Measurements from ENCODE around the gene STX3. TPM values are rescaled to one million over a fixed set of nuclear protein-coding genes. Genes with fewer than 3 reads are reported as not detected.
"Not testable (repeated sequence)": the region's sequence is repeated elsewhere in the genome, so short reads cannot be mapped to it uniquely, and the experiment has no call there.

STX3 gene
- total RNA-seq, 1 donor from 2014 or later = 10.0 TPM

GRCh38 chr11:59779487-59779886 lies 24.3 kb downstream of the STX3 start:
- intact Hi-C loops (cut with DNase I) = no loop called here
- no peak for DNase-seq (ENCODE audit: low spot score)

GRCh38 chr11:59782080-59782479 lies 26.9 kb downstream of the STX3 start:
- intact Hi-C loops (cut with DNase I) = no loop called here
- DNase-seq (ENCODE audit: low spot score) = no peak

GRCh38 chr11:59783632-59784090 lies 28.5 kb downstream of the STX3 start:
- intact Hi-C loops (cut with DNase I) = no loop called here
- no peak for DNase-seq (ENCODE audit: low spot score)

GRCh38 chr11:59784441-59784840 lies 29.3 kb downstream of the STX3 start:
- intact Hi-C loops (cut with DNase I); DNase-seq (ENCODE audit: low spot score): not testable (repeated sequence)

GRCh38 chr11:59785818-59786217 lies 30.6 kb downstream of the STX3 start:
- intact Hi-C loops (cut with DNase I) = no loop called here
- DNase-seq (ENCODE audit: low spot score) = no peak

GRCh38 chr11:59787255-59787588 lies 32.0 kb downstream of the STX3 start:
- DNase-seq (ENCODE audit: low spot score) = no peak

GRCh38 chr11:59787816-59788215 lies 32.6 kb downstream of the STX3 start:
- intact Hi-C loops (cut with DNase I) = no loop called here
- no peak for DNase-seq (ENCODE audit: low spot score)

More at GRCh38 chr11:59787255-59787588, 32.0 kb downstream of the STX3 start:
- intact Hi-C loops (cut with DNase I) = no loop called here

- intact Hi-C loops (cut with DNase I) = no loop called here
- DNase-seq (ENCODE audit: low spot score) = no peak
These were observed 36.5 kb downstream of the STX3 start for GRCh38 chr11:59791639-59792038.

GRCh38 chr11:59792507-59792906 lies 37.3 kb downstream of the STX3 start:
- no peak for DNase-seq (ENCODE audit: low spot score)
- intact Hi-C loops (cut with DNase I) = no loop called here

- intact Hi-C loops (cut with DNase I) = no loop called here
- no peak for DNase-seq (ENCODE audit: low spot score)
These were observed 39.2 kb downstream of the STX3 start for GRCh38 chr11:59794417-59794816.

GRCh38 chr11:59800390-59801025 lies 45.3 kb downstream of the STX3 start:
- no peak for DNase-seq (ENCODE audit: low spot score)
- intact Hi-C loops (cut with DNase I) = loop anchor here (10.0 kb wide), 1 partner anchor 136 kb away; the partner anchor contains the start of gene PATL1

- intact Hi-C loops (cut with DNase I) = loop anchor here (10.0 kb wide), 1 partner anchor 136 kb away; the partner anchor contains the start of gene PATL1
- no peak for DNase-seq (ENCODE audit: low spot score)
These were observed 46.1 kb downstream of the STX3 start for GRCh38 chr11:59801160-59801706.

- no peak for DNase-seq (ENCODE audit: low spot score)
- intact Hi-C loops (cut with DNase I) = loop anchor here (1.0 to 10.0 kb wide), 2 partner anchors 48 to 137 kb away; partner anchors contain the start of gene PATL1
These were observed 46.9 kb downstream of the STX3 start for GRCh38 chr11:59801981-59802638.

GRCh38 chr11:59802639-59803176 lies 47.5 kb downstream of the STX3 start:
- intact Hi-C loops (cut with DNase I) = loop anchor here (1.0 to 10.0 kb wide), 2 partner anchors 48 to 138 kb away; partner anchors contain the start of gene PATL1
- DNase-seq (ENCODE audit: low spot score) = no peak

GRCh38 chr11:59804061-59804460 lies 48.9 kb downstream of the STX3 start:
- DNase-seq (ENCODE audit: low spot score) = no peak
- intact Hi-C loops (cut with DNase I) = loop anchor here (10.0 kb wide), 1 partner anchor 139 kb away; the partner anchor contains the start of gene PATL1

- DNase-seq (ENCODE audit: low spot score) = no peak
- intact Hi-C loops (cut with DNase I) = loop anchor here (10.0 kb wide), 1 partner anchor 142 kb away; the partner anchor contains the start of gene PATL1
These were observed 52.0 kb downstream of the STX3 start for GRCh38 chr11:59807047-59807610.

GRCh38 chr11:59810189-59810910 lies 55.2 kb downstream of the STX3 start, which contains the start of gene MRPL16:
MRPL16 (minus strand) TSS chr11:59810778; CDS start chr11:59810658, 120 bp downstream.
- intact Hi-C loops (cut with DNase I) = loop anchor here (2.0 kb wide), 1 partner anchor 56 kb away; the partner anchor contains the start of gene STX3

GRCh38 chr11:59810911-59811259 lies 55.7 kb downstream of the STX3 start:
- intact Hi-C loops (cut with DNase I) = loop anchor here (2.0 kb wide), 1 partner anchor 56 kb away; the partner anchor contains the start of gene STX3

More at GRCh38 chr11:59810189-59810910, 55.2 kb downstream of the STX3 start, which contains the start of gene MRPL16:
- peak; percentile 93 for DNase-seq (ENCODE audit: low spot score)

GRCh38 chr11:59812220-59812619 lies 57.0 kb downstream of the STX3 start:
- DNase-seq (ENCODE audit: low spot score) = no peak
- intact Hi-C loops (cut with DNase I) = no loop called here

More at GRCh38 chr11:59810911-59811259, 55.7 kb downstream of the STX3 start:
- DNase-seq (ENCODE audit: low spot score) = no peak
